ENCODE measurements around the gene SWSAP1.
"Not testable (repeated sequence)": the region's sequence is repeated elsewhere in the genome, so short reads cannot be mapped to it uniquely, and the experiment has no call there.

Gene SWSAP1

DNA sequence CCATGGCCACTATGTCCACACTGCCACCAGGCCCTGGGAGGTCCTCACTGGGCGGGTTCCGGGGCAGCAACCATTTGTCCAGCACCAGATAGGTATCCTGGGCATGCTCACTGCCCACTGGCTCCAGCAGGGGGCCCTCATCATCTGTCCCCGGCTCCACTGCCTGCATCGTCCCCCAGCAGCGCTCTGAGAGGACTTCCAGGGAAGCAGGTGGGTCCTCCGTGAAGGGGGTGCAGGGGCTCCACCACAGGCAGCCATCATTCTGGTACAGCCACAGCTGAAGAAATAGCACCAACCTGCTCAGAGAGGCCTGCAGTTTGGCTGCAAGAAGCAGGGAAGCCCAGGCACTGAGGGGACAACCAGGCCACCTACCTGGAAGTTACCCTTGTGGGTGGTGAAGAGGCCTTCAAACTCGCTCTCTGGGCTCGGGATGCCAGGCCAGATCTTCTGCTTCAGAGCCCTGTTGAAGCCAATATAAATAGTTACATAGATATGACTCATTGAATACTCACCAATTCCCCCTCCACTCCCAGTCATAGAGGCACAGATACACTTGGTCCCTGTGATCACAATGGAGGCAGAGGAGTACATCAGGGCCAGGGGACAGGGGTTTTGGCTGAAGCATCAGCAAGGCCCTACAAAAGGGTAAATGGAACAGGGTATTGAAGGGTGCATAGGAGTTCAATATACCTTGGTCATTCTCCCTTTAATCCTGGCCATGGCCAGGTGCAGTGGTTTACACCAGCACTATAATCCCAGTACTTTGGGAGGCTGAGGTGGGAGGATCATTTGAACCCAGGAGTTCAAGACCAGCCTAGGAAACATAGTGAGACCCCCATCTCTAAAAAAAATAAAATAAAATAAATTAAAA lies 4.1 kb downstream of the SWSAP1 start:
- DNase-seq (ENCODE audit: low spot score) = no peak

DNA sequence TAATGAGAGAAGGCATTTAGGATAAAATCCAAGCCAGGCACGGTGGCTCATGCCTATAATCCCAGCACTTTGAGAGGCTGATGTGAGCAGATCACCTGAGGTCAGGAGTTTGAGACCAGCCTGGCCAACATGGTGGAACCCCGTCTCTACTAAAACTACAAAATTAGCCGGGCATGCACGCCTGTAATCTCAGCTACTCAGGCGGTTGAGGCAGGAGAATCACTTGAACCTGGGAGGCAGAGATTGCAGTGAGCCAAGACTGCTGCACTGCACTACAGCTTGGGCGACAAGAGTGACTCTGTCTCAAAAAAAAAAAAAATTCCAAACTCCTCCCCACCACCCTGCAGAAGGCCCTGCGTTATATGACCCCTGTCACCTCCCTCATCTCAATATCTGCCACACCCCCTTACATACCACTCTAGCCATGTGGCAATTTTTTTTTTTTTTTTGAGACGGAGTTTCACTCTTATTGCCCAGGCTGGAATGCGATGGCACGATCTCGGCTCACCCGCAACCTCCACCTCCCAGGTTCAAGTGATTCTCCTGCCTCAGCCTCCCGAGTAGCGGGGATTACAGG lies 4.9 kb downstream of the SWSAP1 start:
- not testable (repeated sequence) for DNase-seq (ENCODE audit: low spot score)

DNA sequence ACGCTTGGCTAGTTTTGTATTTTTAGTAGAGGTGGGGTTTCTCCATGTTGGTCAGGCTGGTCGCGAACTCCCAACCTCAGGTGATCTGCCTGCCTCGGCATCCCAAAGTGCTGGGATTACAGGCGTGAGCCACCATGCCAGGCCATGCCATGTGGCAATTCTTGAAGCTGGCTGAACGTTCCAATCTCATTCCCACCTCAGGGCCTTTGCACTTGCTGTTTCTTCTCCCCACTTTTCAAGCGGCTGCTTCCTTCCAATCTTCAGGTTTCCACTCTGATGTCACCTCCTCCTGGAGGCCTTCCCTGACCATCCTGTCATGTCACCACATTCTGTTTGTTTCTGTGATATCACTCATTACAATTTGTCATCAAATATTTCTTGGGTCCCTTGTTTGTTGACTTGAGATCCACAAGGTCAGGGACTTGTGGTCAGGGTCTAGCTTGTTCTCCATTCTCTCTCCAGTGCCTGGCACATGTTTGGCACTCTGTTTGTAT lies 5.4 kb downstream of the SWSAP1 start:
- DNase-seq (ENCODE audit: low spot score) = no peak

DNA sequence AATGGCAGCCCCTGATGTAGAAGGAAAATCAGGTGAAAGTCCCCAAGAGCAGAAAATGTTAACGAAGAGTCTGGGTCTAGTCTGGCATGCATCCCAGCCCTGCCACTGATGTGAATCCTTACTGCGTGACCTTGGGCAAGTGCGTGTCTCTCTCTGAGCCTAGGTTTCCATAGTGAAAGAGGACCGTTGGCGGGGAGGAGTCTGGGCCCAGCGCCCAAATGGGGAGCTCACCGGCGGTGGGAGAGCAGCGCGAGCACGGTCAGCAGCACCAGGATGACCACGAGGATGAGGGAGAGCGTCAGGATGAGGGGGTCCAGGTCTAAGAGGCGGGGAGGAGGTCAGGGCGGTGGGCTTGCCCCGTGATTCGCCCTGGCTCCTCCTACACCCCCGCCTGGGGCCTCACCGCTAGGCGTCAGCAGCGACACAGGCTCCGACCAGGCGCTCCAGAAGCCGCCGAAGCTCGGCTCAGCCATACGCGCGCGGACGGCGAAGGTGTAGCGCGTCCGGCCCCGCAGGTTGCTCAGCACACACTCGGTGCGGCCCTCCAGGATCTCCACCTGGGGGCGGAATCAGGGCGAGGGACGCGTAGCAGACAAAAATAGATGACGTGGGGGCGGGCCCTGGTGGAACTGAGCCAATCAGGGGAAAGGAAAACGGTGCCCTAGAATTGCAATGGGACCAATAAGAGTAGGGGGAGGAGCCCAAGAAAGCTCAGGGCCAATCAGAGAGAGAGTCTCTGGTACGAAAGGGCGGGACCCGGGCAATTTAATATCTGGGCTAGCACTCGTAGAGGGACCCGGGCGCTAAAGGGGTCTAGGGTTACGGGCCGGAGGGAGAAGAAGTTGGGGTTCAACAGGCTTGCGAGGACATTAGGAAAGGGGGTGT lies 6.4 kb downstream of the SWSAP1 start:
- peak; percentile 99 for DNase-seq (ENCODE audit: low spot score)

DNA sequence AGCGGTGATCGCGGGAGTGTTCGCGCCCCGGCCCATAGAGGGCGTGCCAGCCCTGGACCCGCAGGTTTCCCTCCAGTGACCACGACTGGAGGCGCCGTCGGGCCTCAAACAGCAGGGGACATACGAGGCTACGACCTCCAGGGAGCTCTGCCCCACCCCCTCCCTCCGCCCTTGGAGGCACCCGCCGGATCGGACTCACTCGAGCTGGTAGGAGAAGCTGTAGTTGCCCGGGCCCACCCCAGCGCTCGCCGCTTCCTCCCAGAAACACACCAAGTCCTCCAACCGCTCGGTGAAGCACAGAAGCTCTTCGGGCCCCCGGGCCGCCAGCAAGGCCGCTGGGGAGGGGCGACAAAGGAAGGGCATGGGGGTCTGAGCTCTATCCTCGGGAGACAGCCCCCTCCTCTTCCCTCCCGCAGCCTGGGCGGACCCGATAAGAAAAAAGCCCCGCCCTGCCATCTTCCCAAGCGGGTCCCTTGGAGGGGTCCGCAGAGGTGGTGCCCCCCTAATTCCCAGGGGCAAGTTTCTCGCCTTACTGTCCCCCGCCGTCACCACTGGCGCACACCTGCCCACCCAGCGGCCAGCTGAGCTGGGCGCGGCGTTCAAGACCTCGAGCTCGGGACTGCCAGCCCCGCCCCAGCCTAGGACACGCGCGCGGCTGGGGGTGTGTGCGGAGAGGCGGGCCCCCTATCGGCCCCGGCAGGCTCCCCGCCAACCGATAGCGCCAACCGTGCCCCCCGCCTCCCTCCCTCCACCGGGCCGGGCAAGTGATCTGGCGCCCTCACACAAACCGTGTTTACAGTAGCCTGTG lies 8.6 kb downstream of the SWSAP1 start:
- peak; percentile 56 for DNase-seq (ENCODE audit: low spot score)

DNA sequence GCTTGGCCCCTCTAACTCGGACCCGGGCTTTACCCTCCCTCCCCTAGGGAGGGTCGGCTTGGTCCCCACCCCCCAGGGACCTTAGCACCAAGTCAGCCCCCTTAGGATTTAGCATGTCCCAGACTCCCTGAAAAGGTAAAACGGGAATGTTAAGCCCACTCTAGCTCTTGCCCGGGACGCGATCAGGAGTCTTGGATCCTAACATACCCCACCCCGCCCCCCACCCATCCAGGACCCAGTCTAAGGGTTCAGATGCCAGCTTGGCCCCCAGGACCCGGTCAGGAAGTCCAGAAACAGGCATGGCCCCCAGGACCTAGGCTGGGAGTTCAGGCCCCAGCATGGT lies 9.2 kb downstream of the SWSAP1 start:
- DNase-seq (ENCODE audit: low spot score) = no peak

DNA sequence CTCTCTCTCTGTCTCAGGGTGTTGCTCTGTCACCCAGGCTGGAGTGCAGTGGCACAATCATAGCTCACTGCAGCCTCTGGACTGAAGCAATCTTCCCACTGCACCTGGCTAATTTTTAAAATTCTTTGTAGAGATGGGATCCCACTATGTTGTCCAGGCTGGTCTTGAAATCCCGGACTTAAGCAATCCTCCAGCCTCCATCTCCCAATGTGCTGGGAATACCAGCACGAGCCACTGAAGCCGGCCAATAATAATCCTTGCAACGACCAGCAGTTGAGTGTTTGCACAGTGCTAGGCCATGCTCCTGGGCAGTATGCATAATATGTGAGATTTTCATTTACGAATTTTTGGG lies 10.3 kb downstream of the SWSAP1 start:
- DNase-seq (ENCODE audit: low spot score) = no peak

DNA sequence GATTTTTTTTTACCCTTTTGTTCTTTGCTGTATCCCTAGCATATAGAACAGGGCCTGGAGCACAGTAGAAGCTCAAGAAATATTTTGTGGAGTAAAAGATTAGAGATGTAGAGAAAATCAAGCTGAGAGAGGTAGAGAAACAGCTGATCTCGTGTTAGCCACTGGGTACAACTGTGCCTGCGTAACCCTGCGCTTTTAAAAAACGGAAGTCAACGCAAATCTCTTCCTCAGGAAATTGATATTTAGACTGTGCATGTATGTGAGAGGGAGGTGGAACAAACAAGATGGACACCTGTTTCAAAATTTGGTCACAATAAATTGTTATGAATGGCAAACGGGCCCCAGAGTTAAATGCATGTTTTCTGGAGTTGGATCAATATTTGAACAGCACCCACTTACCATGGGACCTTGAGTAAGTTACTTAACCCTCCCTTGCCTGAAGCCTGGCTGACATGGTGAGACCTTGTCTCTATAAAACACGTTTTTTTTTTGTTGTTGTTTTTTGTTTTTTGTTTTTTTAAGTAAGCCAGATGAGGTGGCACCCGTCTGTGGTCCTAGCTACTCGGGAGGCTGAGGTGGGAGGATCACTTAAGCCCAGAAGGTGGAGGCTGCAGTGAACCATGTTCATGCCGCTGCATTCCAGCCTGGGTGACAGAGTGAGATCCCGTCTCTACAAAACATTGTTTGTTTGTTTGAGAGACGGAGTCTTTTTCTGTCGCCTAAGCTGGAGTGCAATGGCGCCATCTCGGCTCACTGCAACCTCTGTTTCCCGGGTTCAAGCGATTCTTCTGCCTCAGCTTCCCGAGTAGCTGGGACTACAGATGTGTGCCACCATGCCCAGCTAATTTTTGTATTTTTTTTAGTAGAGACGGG lies 12.9 kb downstream of the SWSAP1 start:
- DNase-seq (ENCODE audit: low spot score) = peak; percentile 49

DNA sequence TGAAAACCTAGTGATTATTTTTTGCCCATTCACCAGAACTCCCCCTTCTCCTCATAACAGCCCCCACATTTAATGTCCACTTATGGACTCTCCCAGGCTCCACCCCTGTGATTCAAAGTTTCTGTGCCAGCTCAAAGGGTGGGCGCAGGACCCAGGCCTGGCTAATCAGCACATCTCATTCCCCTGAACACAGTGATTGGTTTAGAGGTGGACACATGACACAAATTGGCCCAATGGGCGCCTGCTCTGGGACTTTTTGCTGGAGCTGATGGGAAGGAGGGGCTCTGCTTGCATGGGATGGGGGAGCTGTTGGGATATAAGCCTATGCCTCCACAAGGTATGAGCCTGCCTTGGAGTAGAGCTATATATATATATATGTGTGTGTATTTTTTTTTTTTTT lies 15.9 kb downstream of the SWSAP1 start:
- DNase-seq (ENCODE audit: low spot score) = no peak

DNA sequence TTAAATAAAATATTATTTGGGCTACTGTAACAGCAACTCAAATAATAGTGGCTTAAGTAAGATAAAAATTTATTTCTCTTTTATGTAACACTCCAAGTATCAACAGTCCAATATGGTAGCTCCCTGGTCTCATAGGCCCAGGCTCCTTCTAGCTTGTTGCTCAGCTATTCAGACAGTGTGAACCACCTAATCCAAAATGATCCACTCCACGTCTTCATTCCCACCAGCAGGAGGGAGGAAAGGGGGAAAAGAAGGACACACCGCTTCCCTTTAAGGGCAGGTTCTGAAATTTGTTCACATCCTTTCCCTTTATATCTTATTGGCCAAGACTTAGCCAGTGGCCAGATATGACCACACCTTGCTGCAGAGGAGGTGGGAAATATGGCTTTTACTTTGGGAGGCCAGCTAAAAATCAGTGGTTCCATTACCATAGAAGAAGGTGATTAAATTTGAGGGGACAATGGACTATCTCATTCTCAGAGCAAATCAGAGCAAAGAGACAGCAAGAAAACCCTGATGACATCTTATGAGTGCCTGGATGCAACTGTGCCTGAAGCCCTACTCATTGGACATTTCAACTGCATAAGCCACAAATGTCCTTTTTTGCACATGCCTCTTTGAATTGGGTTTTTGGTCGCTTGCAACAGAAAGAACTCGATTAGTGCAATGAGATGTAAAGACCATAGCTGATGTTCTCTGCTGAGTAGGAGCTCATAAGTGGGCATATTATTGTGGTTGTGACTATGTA lies 16.6 kb downstream of the SWSAP1 start:
- no peak for DNase-seq (ENCODE audit: low spot score)

DNA sequence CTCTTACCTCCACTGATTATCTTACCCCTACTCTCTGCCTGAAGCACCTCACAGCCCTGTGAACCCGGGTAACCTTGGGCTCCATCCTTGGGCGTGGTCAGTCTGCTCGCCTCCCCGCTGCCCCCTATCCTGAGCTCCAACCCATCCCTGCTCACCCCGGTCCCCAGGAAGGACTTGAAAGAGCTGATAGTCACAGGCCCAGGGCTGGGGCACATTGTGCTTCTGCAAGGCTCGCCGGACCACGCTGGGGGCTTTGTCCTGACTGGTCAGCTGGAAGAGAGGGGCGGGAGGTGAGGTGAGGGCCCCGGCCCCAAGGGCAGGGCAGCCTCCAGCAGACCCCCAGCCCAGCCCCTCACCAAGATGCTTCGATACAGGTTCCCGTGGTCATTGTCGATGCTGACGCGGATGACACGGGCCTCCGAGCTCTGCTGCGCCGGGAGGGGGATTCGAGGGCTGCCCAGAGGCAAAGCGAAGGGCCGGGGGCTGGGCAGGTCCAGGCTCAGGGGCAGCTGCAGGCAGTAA lies 22.7 kb downstream of the SWSAP1 start:
- no peak for DNase-seq (ENCODE audit: low spot score)

DNA sequence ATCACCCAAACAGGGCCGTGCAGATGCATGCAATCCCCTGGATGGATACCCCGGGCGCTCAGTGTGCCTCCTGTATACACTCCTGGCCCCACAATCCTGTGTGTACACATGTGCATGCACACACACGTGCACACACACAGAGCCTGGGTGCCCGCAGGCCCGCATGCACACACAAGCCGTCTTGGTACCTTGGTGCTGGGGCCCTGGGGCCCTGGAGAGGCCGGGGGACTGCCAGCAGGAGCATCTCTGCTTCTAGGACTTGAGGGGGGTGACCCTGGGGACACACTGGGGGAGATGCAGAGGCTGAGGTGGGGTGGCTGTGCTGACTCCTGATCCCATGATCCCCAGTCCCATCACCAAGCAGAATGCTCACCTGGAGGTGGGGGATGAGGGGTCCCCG lies 25.2 kb downstream of the SWSAP1 start:
- no peak for DNase-seq (ENCODE audit: low spot score)

DNA sequence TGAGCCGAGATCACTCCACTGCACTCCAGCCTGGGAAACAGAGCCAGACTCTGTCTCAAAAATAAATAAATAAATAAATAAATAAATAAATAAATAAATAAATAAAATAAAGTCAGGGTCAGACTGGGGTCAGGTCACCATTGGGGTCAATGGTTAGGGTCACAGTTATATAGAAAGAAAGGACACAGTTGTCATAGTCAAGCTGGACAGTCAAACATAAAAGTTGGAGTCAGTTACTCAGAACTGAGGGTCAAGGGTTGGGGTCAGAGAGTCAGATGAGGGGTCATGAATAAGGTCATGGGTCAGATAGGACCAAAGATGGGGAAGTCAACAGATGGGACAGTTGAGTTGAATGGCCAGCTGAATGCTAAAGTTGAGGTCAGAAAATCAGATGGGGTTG lies 26.3 kb downstream of the SWSAP1 start:
- DNase-seq (ENCODE audit: low spot score) = no peak

DNA sequence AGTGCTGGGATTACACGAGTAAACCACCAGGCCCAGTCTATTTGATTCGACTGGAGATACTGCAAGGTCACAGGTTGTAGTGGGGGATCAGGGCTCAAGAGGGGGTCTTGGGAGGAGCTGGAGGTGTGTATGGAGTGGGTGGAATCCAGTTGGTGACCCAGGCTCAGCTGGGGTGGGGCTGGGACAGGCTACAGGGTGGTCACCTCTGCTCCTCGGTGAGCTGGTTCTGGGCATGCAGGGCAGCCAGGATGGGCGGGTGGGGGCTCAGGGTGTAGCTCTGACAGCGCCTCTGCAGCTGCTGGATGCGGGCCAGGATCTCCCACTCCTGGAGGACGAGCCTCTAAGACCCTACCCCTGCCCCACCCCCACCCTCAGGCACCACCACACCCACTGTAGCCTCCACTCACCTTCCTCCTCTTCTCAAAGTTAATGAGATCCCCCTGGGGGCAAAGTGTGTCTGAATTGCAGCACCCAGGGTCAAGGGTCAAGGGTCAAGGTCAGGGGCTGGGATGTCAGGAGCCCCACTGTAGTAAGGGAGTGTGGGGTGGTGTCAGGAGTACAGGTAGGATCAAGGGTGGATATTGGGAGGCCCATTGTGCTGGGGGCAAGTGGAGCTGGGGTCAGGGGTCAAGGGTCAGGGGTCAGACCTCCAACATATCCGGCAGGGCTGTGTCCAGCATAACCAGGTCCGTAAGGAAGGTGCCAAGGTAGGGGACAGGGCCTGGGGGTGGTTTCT lies 27.5 kb downstream of the SWSAP1 start:
- no peak for DNase-seq (ENCODE audit: low spot score)

DNA sequence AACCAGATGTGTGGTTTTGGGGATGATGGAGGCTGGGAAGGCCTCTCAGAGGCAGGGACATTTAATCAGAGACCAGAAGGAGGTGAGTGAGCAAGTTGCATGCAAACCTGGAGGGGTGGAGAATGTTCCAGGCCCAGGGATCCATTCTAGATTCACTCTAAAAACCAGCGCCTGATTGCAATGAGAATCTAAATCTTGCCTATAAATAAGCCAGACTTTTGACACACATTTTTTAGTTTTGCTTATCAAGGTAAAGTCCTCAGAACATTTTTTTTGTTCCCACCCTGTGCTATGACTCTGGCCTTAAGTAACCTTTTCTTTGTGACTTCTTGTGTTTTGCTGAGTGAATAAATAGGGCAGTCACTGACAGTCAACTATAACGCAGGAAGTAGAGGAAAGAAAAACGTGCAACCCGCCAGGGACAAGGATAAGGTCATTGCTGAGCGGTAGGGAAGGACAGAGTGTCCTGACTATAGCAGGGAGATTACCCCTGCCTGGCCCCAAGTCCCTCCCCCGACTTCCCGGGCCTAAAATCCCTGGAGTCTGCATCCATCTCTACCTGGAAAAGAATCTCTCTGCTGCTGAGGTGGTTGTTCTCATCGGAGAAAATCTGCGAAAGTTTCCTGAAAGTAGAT lies 30.2 kb downstream of the SWSAP1 start:
- DNase-seq (ENCODE audit: low spot score) = no peak

DNA sequence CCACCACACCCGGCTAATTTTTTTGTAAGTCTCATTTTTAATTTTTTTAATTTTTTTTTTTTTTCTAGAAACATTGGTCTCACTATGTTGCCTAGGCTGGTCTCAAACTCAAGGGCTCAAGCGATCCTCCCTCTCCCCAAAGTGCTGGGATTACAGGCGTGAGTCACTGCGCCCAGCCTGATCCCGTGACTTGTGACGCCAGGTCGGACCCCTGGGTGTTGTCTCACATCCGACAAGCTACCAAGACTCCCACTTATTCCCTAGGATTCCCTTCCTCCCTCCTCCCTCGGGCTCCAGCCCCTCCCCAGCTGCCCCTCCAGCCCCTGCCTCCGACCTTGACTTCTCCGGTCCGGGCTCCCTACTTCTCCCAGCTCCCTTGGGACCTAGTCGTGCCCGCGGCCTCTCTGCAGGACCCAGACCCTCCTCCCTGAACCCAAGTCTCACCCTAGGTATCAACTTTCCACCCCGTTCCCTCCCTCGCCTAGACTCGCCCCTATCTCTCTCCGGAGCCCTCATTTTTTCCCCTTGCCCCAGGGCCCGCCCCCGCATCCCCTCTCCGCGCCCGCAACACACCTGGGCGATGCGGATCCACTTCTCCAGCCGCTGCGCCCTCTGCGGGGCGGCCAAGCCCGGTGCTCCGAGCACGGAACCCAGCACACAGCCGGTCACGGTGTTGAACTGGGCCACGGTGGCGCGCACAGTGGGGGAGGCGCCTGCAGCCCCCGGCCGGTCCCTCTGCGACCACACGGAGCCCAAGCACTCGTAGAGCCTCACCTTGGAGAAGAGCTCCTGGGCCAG lies 31.6 kb downstream of the SWSAP1 start:
- DNase-seq (ENCODE audit: low spot score) = no peak

DNA sequence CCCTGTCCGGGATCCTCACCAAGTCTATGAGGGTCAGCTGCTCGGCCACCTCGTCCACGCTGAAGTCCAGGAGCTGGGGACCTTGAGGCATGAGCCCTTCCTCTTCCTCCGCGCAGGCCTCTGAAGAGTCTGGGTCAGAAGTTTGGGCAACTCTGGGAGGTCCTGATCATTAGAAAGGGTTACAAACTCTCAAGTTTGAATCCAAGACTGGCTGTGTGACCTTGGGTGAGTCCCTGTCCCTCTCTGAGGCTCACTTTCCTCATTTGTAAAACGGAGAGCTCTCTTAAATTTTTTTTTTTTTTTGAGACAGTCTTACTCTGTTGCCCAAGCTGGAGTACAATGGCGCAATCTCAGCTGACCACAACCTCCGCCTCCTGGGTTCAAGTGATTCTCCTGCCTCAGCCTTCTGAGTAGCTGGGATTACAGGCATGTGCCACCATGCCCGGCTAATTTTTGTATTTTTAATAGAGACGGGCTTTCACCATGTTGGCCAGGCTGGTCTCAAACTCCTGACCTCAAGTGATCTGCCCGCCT lies 32.3 kb downstream of the SWSAP1 start:
- DNase-seq (ENCODE audit: low spot score) = not testable (repeated sequence)

DNA sequence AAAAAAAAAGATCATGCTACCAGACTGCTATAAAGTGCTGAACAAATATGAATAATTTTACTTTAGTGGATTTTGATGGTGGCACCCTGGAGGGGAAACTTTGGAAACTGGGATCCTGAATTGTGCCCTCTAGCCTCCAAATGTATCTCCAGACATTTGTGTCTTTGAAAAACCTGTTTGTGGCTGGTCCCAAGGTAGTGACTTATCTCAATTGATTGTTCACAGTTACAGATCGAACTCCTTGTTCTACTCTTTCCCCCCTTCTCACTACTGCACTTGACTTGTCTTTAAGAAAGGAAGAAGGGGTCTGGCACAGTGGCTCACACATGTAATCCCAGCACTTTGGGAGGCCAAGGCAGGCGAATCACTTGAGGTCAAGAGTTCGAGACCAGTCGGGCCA lies 34.1 kb downstream of the SWSAP1 start:
- no peak for DNase-seq (ENCODE audit: low spot score)

Measured in NAMALWA (cell line).